B cell (primary cell): ENCODE data around the gene ENDOV. TPM values are rescaled to one million over a fixed set of nuclear protein-coding genes. Genes with fewer than 3 reads are reported as not detected.

Source experiments
- ATAC-seq: fragments of 200-7000 bp; cut with Tn5 transposase; one replicate; pipeline ENCODE4 v1.10.0; 2021; ENCODE audit warnings: low read depth, mild to moderate bottlenecking, moderate number of reproducible peaks, moderate library complexity
- CTCF ChIA-PET: fragments of 350-600 bp; sonication (Branson Sonifier 250); formaldehyde crosslinking; loops from one replicate; lab custom pipeline; 2021; ENCODE audit warnings: antibody characterized with exemption, inconsistent platforms; lab: Charles Lee
- POLR2A ChIA-PET: fragments of 350-600 bp; sonication (Branson Sonifier 250); formaldehyde crosslinking; loops from one replicate; lab custom pipeline; 2021; ENCODE audit warnings: antibody characterized with exemption; lab: Charles Lee
- DNase-seq: peaks from one replicate; pipeline ENCODE4 v3.0.0; 2013
- H2AFZ ChIP-seq: 2 replicates; pipeline ENCODE4 v1.6.1; 2012; ENCODE audit warnings: mild to moderate bottlenecking, low read depth, low read length; ENCODE audit not compliant: insufficient read depth, poor library complexity, severe bottlenecking
- H3K27ac ChIP-seq, 2 donors: 1 replicate in 1 of 2; 2 replicates in 1 of 2; pipeline ENCODE4 v1.5.1; 2012 to 2013; ENCODE audit warnings: low read length in 2 of 2, mild to moderate bottlenecking in 2 of 2, moderate library complexity in 1 of 2
- H3K27me3 ChIP-seq, 4 experiments: fragments of 200-600 bp in 1 of 4; sonication (generic) in 1 of 4; replicated peaks in 1 of 4; 1 replicate in 2 of 4; 2 replicates in 2 of 4; pipeline versions ENCODE4 v1.6.1 to v1.7.0; 2013 to 2016; ENCODE audit warnings: low read length in 3 of 4, mild to moderate bottlenecking in 2 of 4, mixed read lengths in 1 of 4, moderate library complexity in 1 of 4; ENCODE audit not compliant: insufficient read depth in 4 of 4, control insufficient read depth in 3 of 4; ENCODE audit errors: control extremely low read depth in 1 of 4
- H3K36me3 ChIP-seq, 2 experiments: replicated peaks in 1 of 2; 1 replicate in 1 of 2; 2 replicates in 1 of 2; pipeline versions ENCODE4 v1.6.1 to v1.7.1; 2013; ENCODE audit warnings: low read length in 1 of 2; ENCODE audit not compliant: insufficient read depth in 2 of 2, control insufficient read depth in 1 of 2; ENCODE audit errors: control extremely low read depth in 1 of 2, extremely low read depth in 1 of 2
- H3K4me1 ChIP-seq, 2 donors: fragments of 200-600 bp in 1 of 2; sonication (generic) in 1 of 2; 1 replicate in 1 of 2; 2 replicates in 1 of 2; pipeline versions ENCODE4 v1.5.1 to v1.6.1; 2013 to 2017; ENCODE audit warnings: low read length in 2 of 2; ENCODE audit not compliant: control insufficient read depth in 2 of 2, insufficient read depth in 2 of 2
- H3K4me2 ChIP-seq: replicated peaks from 2 replicates; pipeline ENCODE3; 2012; ENCODE audit warnings: mild to moderate bottlenecking, low read depth, low read length; ENCODE audit not compliant: poor library complexity, severe bottlenecking
- H3K4me3 ChIP-seq, 5 experiments: fragments of 200-600 bp in 1 of 5; sonication (generic) in 1 of 5; 1 replicate in 3 of 5; 2 replicates in 2 of 5; pipeline versions ENCODE4 v1.5.1 to v1.7.0; 2011 to 2016; ENCODE audit warnings: low read length in 4 of 5, mild to moderate bottlenecking in 4 of 5, low read depth in 2 of 5, control low read depth in 1 of 5, moderate library complexity in 1 of 5; ENCODE audit not compliant: insufficient read depth in 1 of 5; ENCODE audit errors: control extremely low read depth in 1 of 5, extremely low read depth in 1 of 5
- H3K79me2 ChIP-seq: fragments of 200-600 bp; sonication (generic); one replicate; pipeline ENCODE4 v1.6.0; 2016; ENCODE audit warnings: low read length; ENCODE audit not compliant: control insufficient read depth, insufficient read depth
- H3K9ac ChIP-seq: fragments of 200-600 bp; sonication (generic); 2 replicates; pipeline ENCODE4 v1.6.1; 2017; ENCODE audit warnings: mild to moderate bottlenecking, low read length, moderate library complexity
- H3K9me3 ChIP-seq, 3 donors: one replicate each; pipeline versions ENCODE4 v1.6.1 to v1.7.1; 2013; ENCODE audit warnings: low read length in 2 of 3; ENCODE audit not compliant: control insufficient read depth in 2 of 3, insufficient read depth in 1 of 3; ENCODE audit errors: control extremely low read depth in 1 of 3
- H4K20me1 ChIP-seq: 2 replicates; pipeline ENCODE4 v1.6.0; 2012; ENCODE audit warnings: mild to moderate bottlenecking, low read length; ENCODE audit not compliant: insufficient read depth, control insufficient read depth, poor library complexity, severe bottlenecking
- H3K27ac Mint-ChIP-seq: one replicate; pipeline ENCODE4 v1.8.0; 2021; ENCODE audit warnings: mixed read lengths
- H3K27me3 Mint-ChIP-seq: one replicate; pipeline ENCODE4 v1.8.0; 2021; ENCODE audit warnings: mixed read lengths
- H3K4me1 Mint-ChIP-seq: one replicate; pipeline ENCODE4 v1.8.0; 2021; ENCODE audit warnings: mixed read lengths
- H3K4me3 Mint-ChIP-seq: one replicate; pipeline ENCODE4 v1.8.0; 2021; ENCODE audit warnings: mixed read lengths
- H3K9me3 Mint-ChIP-seq: one replicate; pipeline ENCODE4 v1.8.0; 2022; ENCODE audit warnings: mixed read lengths; ENCODE audit not compliant: insufficient read depth
- CTCF ChIP-seq: fragments of 200-600 bp; IDR thresholded peaks from one replicate; pipeline ENCODE4 v1.8.0; 2022; ENCODE audit warnings: antibody characterized with exemption, mild to moderate bottlenecking
- EZH2 ChIP-seq: IDR thresholded peaks from 2 replicates; pipeline ENCODE4 v1.6.1; 2012; ENCODE audit warnings: borderline replicate concordance, low read depth, mild to moderate bottlenecking, moderate library complexity, low read length; ENCODE audit not compliant: insufficient read depth, poor library complexity, severe bottlenecking
- WGBS: methylation state at CpG from one replicate; pipeline ENCODE4 v1.1.5; 2013; ENCODE audit warnings: missing lambda C conversion rate; ENCODE audit not compliant: insufficient coverage; 5-methylcytosine and 5-hydroxymethylcytosine counted together
- intact Hi-C: fragments of 100-400 bp; cut with micrococcal nuclease; formaldehyde crosslinking; loops from one replicate; pipeline ENCODE4 v1.10.0; 2022
- polyA plus RNA-seq: library from polyadenylated mRNA; depleted of rRNA; stranded (reverse); fragments of >200 nt; gene quantifications from 2 replicates; pipeline ENCODE4 v1.2.3, GENCODE V29; 2012
- total RNA-seq, 2 donors: library from RNA; stranded (reverse); fragments of 120-200 nt in 1 of 2; gene quantifications; 1 replicate in 1 of 2; 2 replicates in 1 of 2; pipeline versions ENCODE4 v1.2.3 to v1.2.4, GENCODE V29; 2013 to 2022

Gene ENDOV
- total and polyA plus RNA-seq, 2 donors (not counting 1 experiment from before 2014, with no cell fraction given): 25.3 to 49.5 TPM

- peaks cover 0 to 2% (median 0%) of the 10 kb centered on the region in 4 experiments for H3K27me3 ChIP-seq
Observed at GRCh38 chr17:80443916-80444643, 29.1 kb downstream of the ENDOV start.

More at GRCh38 chr17:80443916-80444643, 29.1 kb downstream of the ENDOV start:
- POLR2A ChIA-PET: no interaction called here
- no peak for DNase-seq
- H3K4me2 ChIP-seq: no peak overlapping the region
- H3K79me2 ChIP-seq: peaks cover 2% of the 10 kb centered on the region
- intact Hi-C loops: no loop called here
- no peak overlapping the region for H3K4me3 ChIP-seq
- Mint-ChIP-seq H3K27ac (no peak overlapping the region), H3K9me3 (no peaks in the 10 kb centered on the region), H3K4me3 (no peak overlapping the region), H3K4me1 (no peaks in the 10 kb centered on the region), H3K27me3 (peaks cover 16% of the 10 kb centered on the region)
- CTCF ChIA-PET: no interaction called here
- no peak overlapping the region for H2AFZ ChIP-seq
- H3K9ac ChIP-seq: no peak overlapping the region
- no peak for TF ChIP-seq CTCF
- no peak for TF ChIP-seq EZH2
- 61% methylated on average over 29 of the region's 31 CpGs for WGBS
- H3K9me3 ChIP-seq: peaks cover 0 to 14% (median 0%) of the 10 kb centered on the region in 3 donors
- H3K27ac ChIP-seq: no peak overlapping the region
- no peaks in the 10 kb centered on the region for H4K20me1 ChIP-seq
- no peaks in the 10 kb centered on the region for H3K4me1 ChIP-seq
- ATAC-seq: no peak
- no peaks in the 10 kb centered on the region for H3K36me3 ChIP-seq
